Kidney (tissue), 14 donors: ENCODE data around the gene PCSK5. TPM values are rescaled to one million over a fixed set of nuclear protein-coding genes. Genes with fewer than 3 reads are reported as not detected.
"Not testable (repeated sequence)": the region's sequence is repeated elsewhere in the genome, so short reads cannot be mapped to it uniquely, and the experiment has no call there.

Source experiments
- DNase-seq, 5 donors: peaks; one replicate each; pipeline ENCODE4 v3.0.0-alpha.2; 2013 to 2020
- FAIRE-seq: peaks from 2 replicates; lab custom pipeline; 2012; peaks lifted over from hg19 to GRCh38; lab: Jason Lieb, UNC
- H3K27ac ChIP-seq, 2 donors: one replicate each; pipeline ENCODE4 v1.7.0; 2013; ENCODE audit warnings: low read depth in 2 of 2, low read length in 2 of 2, inconsistent platforms in 1 of 2
- H3K27me3 ChIP-seq: one replicate; pipeline ENCODE4 v1.7.1; 2013; ENCODE audit warnings: low read length, inconsistent platforms; ENCODE audit not compliant: control insufficient read depth, insufficient read depth
- H3K36me3 ChIP-seq, 3 donors: one replicate each; pipeline versions ENCODE4 v1.7.0 to v1.7.1; 2013; ENCODE audit warnings: low read length in 3 of 3, control low read depth in 1 of 3, inconsistent platforms in 1 of 3; ENCODE audit not compliant: insufficient read depth in 3 of 3, control insufficient read depth in 2 of 3
- H3K4me1 ChIP-seq, 3 donors: one replicate each; pipeline versions ENCODE4 v1.7.0 to v1.7.1; 2013; ENCODE audit warnings: low read length in 3 of 3, inconsistent platforms in 1 of 3, low read depth in 1 of 3; ENCODE audit not compliant: control insufficient read depth in 2 of 3, insufficient read depth in 2 of 3
- H3K4me3 ChIP-seq, 3 donors: one replicate each; pipeline versions ENCODE4 v1.7.0 to v1.8.1; 2013; ENCODE audit warnings: low read length in 3 of 3, control low read depth in 1 of 3, inconsistent platforms in 1 of 3
- H3K9ac ChIP-seq, 3 donors: one replicate each; pipeline versions ENCODE4 v1.7.0 to v1.7.1; 2013; ENCODE audit warnings: low read length in 3 of 3, control low read depth in 1 of 3, inconsistent platforms in 1 of 3
- H3K9me3 ChIP-seq, 3 donors: one replicate each; pipeline versions ENCODE4 v1.7.0 to v1.7.1; 2013; ENCODE audit warnings: low read length in 3 of 3, control low read depth in 1 of 3, inconsistent platforms in 1 of 3; ENCODE audit not compliant: control insufficient read depth in 2 of 3, insufficient read depth in 1 of 3
- intact Hi-C: fragments of 100-400 bp; cut with DNase I; formaldehyde crosslinking; loops from one replicate; pipeline ENCODE4 v1.11.1; 2022
- polyA plus RNA-seq: library from polyadenylated mRNA; stranded (reverse); fragments of 350-450 nt; fragmentation: Illumina TruSeq; extraction: RNeasy Lipid Tissue Mini Kit (QIAGEN cat#74804); gene quantifications from one replicate; pipeline ENCODE4 v1.2.3, GENCODE V29; 2014; ENCODE audit warnings: low read depth, low replicate concordance; ENCODE audit not compliant: insufficient read depth
- total RNA-seq: library from RNA; stranded (reverse); fragmentation: NEBNext Ultra II Directional; extraction: Animal tissue kit (Norgen Biotek cat#: 25700); gene quantifications from one replicate; pipeline ENCODE4 v1.2.1, GENCODE V29; 2021
- TF ChIP-seq, protein P1 (sequence below): IDR thresholded peaks from 3 replicates; pipeline ENCODE4 v1.5.1; 2012; ENCODE audit warnings: mild to moderate bottlenecking, moderate library complexity, borderline replicate concordance; ENCODE audit not compliant: insufficient read depth; ENCODE audit errors: extremely low read depth
- donor health status: control.
- donor health status: control.
- donor health status: control.
- donor health status: control.
- donor health status: control.
- donor health status: DM: yes; HTN: yes; CAD: no.
- donor health status: Normal renal cell carcinoma (clear cell type).

The PCSK5 gene
- total and polyA plus RNA-seq, 2 donors from 2014 or later, result 1.6 to 14.7 TPM

DNA sequence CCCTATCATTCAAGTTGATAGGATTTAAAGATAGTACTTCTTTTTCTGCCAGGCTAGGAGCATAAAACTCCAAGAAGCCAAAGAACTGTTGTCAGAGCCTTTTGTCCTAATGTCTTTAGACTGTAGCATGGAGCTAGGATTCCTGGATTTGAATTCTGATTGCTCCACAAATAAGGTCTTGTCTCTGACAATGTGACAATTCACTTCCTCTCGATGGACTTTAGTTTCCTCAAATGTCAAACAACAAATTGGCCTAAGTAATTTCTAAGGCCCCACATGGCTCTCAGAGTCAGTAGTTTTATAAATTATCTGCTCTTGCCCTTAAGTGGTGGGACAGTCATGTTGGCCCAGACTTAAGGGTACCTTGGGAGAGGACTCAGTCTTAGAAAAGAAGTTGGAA is 467.1 kb downstream of the PCSK5 start:
- Histone ChIP-seq H3K4me1 (no peaks in the 10 kb centered on the region), H3K4me3 (no peak overlapping the region), H3K27me3 (no peaks in the 10 kb centered on the region), H3K9me3 (no peaks in the 10 kb centered on the region), H3K9ac (no peak overlapping the region), H3K36me3 (no peaks in the 10 kb centered on the region), H3K27ac (no peak overlapping the region)
- DNase-seq, result no peak
- intact Hi-C loops, result no loop called here
- TF ChIP-seq, protein P1, sequence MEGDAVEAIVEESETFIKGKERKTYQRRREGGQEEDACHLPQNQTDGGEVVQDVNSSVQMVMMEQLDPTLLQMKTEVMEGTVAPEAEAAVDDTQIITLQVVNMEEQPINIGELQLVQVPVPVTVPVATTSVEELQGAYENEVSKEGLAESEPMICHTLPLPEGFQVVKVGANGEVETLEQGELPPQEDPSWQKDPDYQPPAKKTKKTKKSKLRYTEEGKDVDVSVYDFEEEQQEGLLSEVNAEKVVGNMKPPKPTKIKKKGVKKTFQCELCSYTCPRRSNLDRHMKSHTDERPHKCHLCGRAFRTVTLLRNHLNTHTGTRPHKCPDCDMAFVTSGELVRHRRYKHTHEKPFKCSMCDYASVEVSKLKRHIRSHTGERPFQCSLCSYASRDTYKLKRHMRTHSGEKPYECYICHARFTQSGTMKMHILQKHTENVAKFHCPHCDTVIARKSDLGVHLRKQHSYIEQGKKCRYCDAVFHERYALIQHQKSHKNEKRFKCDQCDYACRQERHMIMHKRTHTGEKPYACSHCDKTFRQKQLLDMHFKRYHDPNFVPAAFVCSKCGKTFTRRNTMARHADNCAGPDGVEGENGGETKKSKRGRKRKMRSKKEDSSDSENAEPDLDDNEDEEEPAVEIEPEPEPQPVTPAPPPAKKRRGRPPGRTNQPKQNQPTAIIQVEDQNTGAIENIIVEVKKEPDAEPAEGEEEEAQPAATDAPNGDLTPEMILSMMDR, result no peak
- no peak for FAIRE-seq

DNA sequence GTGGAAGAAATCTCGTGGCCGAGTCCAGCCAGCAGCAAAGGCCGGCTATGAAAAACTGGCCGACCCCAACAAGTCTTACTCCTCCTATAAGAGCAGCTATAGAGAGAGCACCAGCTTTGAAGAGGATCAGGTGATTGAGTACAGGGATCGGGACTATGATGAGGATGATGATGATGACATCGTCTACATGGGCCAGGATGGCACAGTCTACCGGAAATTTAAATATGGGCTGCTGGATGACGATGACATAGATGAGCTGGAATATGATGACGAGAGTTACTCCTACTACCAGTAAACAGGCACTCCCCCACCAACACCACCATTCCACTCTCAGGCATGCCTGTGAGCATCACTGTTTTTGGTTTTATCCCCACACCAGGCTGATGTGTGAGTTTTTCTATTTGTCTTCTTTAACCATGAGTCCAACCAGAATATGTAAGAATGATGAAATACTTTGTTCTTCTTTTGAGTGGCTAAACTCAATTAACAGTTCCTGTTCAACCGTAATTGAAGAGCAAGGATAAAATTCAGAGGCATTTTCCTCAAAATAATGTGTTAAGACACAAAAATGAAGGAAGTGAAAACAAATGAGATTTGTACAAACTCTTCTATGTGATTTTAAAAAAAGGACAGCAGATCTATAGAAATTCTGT is 468.3 kb downstream of the PCSK5 start:
- H3K9ac ChIP-seq, result no peak overlapping the region
- H3K9me3 ChIP-seq, result no peaks in the 10 kb centered on the region
- no peaks in the 10 kb centered on the region for H3K4me1 ChIP-seq
- TF ChIP-seq, protein P1, result no peak
- no peak overlapping the region for H3K4me3 ChIP-seq
- no peaks in the 10 kb centered on the region for H3K36me3 ChIP-seq
- intact Hi-C loops, result no loop called here
- no peak for FAIRE-seq
- H3K27ac ChIP-seq, result no peak overlapping the region
- no peaks in the 10 kb centered on the region for H3K27me3 ChIP-seq
- no peak for DNase-seq

DNA sequence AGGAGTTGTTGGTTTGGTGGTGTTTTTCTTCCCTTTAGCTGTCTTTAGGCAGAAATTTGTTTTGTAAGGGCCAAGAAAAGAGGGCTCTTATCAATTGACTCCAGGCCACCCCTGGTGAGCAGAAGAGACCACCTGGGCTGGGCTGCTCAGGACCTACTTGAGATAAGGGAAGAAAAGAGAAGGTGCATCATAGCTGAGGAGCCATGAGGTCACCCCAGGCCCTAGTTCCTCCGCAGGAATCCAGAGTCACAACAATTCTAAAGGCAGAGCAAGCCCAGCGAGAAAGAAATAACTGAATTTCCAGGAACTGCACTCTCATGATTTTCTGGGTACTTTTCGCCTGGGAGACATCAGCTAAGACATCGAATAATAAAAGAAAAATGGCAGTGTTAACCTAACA is 468.9 kb downstream of the PCSK5 start:
- TF ChIP-seq, protein P1, result no peak
- Histone ChIP-seq H3K27ac (no peak overlapping the region), H3K27me3 (no peaks in the 10 kb centered on the region), H3K4me3 (no peak overlapping the region), H3K9me3 (no peaks in the 10 kb centered on the region), H3K4me1 (no peaks in the 10 kb centered on the region), H3K9ac (no peak overlapping the region), H3K36me3 (no peaks in the 10 kb centered on the region)
- intact Hi-C loops, result no loop called here
- DNase-seq, result no peak
- no peak for FAIRE-seq

DNA sequence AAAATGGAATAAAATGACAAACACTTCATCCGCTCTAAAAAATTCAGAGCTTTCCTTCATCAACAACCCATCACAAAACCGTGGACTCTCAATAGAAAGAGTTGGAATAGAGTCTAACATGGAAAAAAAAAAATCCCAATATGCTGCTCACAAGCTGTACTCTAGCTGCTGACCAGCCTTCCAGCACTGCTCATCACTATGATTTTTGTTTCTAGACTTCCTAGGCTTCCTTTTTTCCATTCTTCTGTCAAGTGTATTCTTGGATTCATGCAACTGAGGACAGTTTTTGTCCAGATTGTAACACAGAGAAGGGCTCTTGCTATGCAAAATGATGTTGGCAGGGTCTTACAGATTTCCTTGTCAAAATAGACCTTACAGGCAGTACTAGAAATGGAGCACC is 469.3 kb downstream of the PCSK5 start:
- FAIRE-seq (no peak), DNase-seq (no peak)
- TF ChIP-seq, protein P1, result no peak
- H3K9me3 ChIP-seq, result no peaks in the 10 kb centered on the region
- H3K27ac ChIP-seq, result no peak overlapping the region
- no peaks in the 10 kb centered on the region for H3K4me1 ChIP-seq
- no peak overlapping the region for H3K9ac ChIP-seq
- no peaks in the 10 kb centered on the region for H3K27me3 ChIP-seq
- intact Hi-C loops, result no loop called here
- H3K4me3 ChIP-seq, result no peak overlapping the region
- H3K36me3 ChIP-seq, result no peaks in the 10 kb centered on the region

DNA sequence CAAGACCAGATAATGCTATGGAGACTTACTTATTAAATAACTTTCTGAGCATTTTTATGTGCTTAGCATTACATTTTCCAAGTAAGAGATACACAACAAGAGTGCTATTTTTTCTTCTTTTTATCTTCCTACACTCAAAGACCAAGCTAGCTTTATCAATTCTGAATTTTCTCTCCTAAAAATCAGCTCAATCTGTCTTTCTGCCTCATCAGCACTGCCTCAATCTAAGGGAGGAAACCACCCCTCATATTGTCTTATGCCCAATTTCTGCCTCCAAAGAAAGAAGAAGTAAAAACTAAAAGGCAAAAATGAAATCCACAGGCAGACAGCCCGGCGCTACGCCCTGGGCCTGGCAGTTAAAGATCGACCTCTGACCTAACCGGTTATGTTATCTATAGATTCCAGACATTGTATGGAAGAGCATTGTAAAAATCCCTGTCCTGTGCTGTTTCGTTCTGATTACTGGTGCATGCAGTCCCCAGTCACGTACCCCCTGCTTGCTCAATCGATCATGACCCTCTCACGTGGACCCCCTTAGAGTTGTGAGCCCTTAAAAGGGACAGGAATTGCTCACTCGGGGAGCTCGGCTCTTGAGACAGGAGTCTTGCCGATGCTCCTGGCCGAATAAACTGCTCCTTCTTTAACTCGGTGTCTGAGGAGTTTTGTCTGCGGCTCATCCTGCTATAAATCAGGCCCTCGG is 472.0 kb downstream of the PCSK5 start:
- H3K4me3 ChIP-seq, H3K27ac ChIP-seq, H3K27me3 ChIP-seq, H3K9me3 ChIP-seq, H3K36me3 ChIP-seq, H3K9ac ChIP-seq, FAIRE-seq, DNase-seq, intact Hi-C loops, H3K4me1 ChIP-seq: not testable (repeated sequence)
